HFFc6 (cell line): Measurements from ENCODE around the gene CHTOP. TPM values are rescaled to one million over a fixed set of nuclear protein-coding genes. Genes with fewer than 3 reads are reported as not detected.
A peak's percentile ranks its signal among the peaks of the same experiment; 100 is the strongest.
"Not testable (repeated sequence)": the region's sequence is repeated elsewhere in the genome, so short reads cannot be mapped to it uniquely, and the experiment has no call there.

Experiments used
- DNase-seq: peaks from one replicate; pipeline ENCODE4 v3.0.0-alpha.2; 2018
- H3K27ac Mint-ChIP-seq: 2 replicates; pipeline ENCODE4 v1.8.0; 2020; ENCODE audit warnings: mild to moderate bottlenecking, mixed read lengths
- H3K27me3 Mint-ChIP-seq: 2 replicates; pipeline ENCODE4 v1.8.0; 2021; ENCODE audit warnings: mild to moderate bottlenecking, moderate library complexity, mixed read lengths; ENCODE audit not compliant: insufficient read depth
- H3K36me3 Mint-ChIP-seq: 2 replicates; pipeline ENCODE4 v1.8.0; 2021; ENCODE audit warnings: low read depth, mixed read lengths
- H3K4me1 Mint-ChIP-seq: 2 replicates; pipeline ENCODE4 v1.8.0; 2020; ENCODE audit warnings: low read depth, mixed read lengths
- H3K4me3 Mint-ChIP-seq: 2 replicates; pipeline ENCODE4 v1.8.0; 2020; ENCODE audit warnings: mild to moderate bottlenecking, moderate library complexity, mixed read lengths
- H3K9me3 Mint-ChIP-seq: 2 replicates; pipeline ENCODE4 v1.8.0; 2020; ENCODE audit warnings: mild to moderate bottlenecking, mixed read lengths
- total RNA-seq, 6 experiments: library from RNA; stranded (reverse); fragmentation: NEBNext Ultra II Directional; extraction: Animal tissue kit (Norgen Biotek cat#: 25700); gene quantifications; 2 replicates in 1 of 6; 3 replicates in 5 of 6; pipeline ENCODE4 v1.2.3, GENCODE V29; 2021
- TF ChIP-seq, protein P1 (sequence below): fragments of 200-600 bp; sonication (generic); IDR thresholded peaks from 2 replicates; pipeline ENCODE4 v1.5.0; 2021; ENCODE audit warnings: antibody characterized with exemption, mild to moderate bottlenecking

CHTOP gene
- total RNA-seq, 6 experiments from 2014 or later, result 48.1 to 57.9 (median 53.9) TPM

- Mint-ChIP-seq H3K4me3 (no peak overlapping the region), H3K27ac (peak overlapping the region; percentile 36; the same call in 1 of the 2 replicates), H3K36me3 (peaks cover 49% of the 10 kb centered on the region), H3K27me3 (no peaks in the 10 kb centered on the region; the same call in 1 of the 2 replicates), H3K9me3 (no peaks in the 10 kb centered on the region), H3K4me1 (peaks cover 27% of the 10 kb centered on the region)
- TF ChIP-seq, protein P1, sequence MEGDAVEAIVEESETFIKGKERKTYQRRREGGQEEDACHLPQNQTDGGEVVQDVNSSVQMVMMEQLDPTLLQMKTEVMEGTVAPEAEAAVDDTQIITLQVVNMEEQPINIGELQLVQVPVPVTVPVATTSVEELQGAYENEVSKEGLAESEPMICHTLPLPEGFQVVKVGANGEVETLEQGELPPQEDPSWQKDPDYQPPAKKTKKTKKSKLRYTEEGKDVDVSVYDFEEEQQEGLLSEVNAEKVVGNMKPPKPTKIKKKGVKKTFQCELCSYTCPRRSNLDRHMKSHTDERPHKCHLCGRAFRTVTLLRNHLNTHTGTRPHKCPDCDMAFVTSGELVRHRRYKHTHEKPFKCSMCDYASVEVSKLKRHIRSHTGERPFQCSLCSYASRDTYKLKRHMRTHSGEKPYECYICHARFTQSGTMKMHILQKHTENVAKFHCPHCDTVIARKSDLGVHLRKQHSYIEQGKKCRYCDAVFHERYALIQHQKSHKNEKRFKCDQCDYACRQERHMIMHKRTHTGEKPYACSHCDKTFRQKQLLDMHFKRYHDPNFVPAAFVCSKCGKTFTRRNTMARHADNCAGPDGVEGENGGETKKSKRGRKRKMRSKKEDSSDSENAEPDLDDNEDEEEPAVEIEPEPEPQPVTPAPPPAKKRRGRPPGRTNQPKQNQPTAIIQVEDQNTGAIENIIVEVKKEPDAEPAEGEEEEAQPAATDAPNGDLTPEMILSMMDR, result no peak
- no peak for DNase-seq
Measured at GRCh38 chr1:153661111-153661708, 27.3 kb downstream of the CHTOP start.

DNA sequence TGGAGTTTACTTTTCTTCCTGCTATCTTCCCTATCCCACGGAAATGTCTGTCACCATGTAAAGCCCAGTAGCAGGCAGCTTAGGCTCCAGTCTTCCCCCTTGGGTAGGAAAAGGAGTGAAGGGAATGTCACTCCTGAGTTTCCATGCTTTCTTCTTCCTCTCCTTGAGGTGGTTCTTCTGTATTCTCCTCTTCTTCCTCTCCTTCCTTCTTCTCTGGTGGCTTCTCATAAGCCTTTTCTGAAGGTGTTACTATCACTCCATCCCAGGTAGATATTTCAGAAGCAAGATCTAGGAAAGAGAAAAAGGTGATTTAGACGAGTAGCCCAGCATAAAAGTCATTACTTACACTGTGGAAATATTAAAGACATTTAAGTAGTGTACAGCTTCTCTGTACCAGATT, 28.4 kb downstream of the CHTOP start:
- Mint-ChIP-seq H3K4me3 (no peak overlapping the region), H3K27ac (peak overlapping the region; percentile 32), H3K9me3 (no peaks in the 10 kb centered on the region), H3K27me3 (no peaks in the 10 kb centered on the region; the same call in 1 of the 2 replicates), H3K36me3 (peaks cover 49% of the 10 kb centered on the region), H3K4me1 (peaks cover 27% of the 10 kb centered on the region)
- DNase-seq, result no peak
- TF ChIP-seq, protein P1, result no peak

DNA sequence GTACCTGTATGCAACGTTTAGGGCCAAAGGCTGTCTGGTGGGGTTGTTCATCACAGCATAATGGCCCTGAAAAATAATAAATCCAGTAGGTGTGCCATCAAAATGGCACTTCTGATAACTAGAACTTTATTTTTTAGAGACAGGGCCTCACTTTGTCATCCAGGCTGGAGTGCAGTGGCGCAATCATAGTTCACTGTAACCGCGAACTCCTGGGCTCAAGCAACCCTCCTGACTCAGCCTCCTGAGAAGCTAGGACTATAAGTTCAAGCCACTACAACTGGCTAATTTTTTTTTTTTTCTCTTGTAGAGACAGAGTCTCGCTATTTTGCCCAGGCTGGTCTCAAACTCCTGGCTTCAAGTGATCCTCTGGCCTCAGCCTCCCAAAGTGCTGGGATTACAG, 29.3 kb downstream of the CHTOP start:
- H3K4me3 Mint-ChIP-seq, result no peak overlapping the region
- peak overlapping the region; percentile 75 for H3K27ac Mint-ChIP-seq
- peak; percentile 36 for DNase-seq
- peaks cover 32% of the 10 kb centered on the region for H3K4me1 Mint-ChIP-seq
- H3K9me3 Mint-ChIP-seq, result no peaks in the 10 kb centered on the region
- peaks cover 58% of the 10 kb centered on the region for H3K36me3 Mint-ChIP-seq
- H3K27me3 Mint-ChIP-seq, result no peaks in the 10 kb centered on the region; the same call in 1 of the 2 replicates
- TF ChIP-seq, protein P1, result no peak

GRCh38 chr1:153667439-153667838, 33.6 kb downstream of the CHTOP start:
- Mint-ChIP-seq H3K27ac (no peak overlapping the region), H3K9me3 (no peaks in the 10 kb centered on the region), H3K4me1 (peaks cover 44% of the 10 kb centered on the region), H3K27me3 (no peaks in the 10 kb centered on the region; the same call in 1 of the 2 replicates), H3K36me3 (peaks cover 36% of the 10 kb centered on the region), H3K4me3 (no peak overlapping the region)
- TF ChIP-seq, protein P1, result no peak
- DNase-seq, result no peak

DNA sequence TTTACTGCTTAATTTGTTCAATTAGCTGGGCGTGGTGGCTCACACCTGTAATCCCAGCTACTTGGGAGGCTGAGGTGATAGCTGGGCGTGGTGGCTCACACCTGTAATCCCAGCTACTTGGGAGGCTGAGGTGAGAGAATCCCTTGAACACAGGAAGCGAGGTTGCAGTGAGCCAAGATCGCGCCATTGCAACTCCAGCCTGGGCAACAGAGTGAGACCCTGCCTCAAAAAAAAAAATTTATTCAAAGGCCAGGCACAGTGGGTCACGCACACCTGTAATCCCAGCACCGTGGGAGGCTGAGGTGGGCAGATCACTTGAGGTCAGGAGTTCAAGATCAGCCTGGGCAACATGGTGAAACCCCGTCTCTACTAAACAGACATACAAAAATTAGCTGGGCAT, 34.8 kb downstream of the CHTOP start:
- H3K4me1 Mint-ChIP-seq, result peaks cover 40% of the 10 kb centered on the region
- DNase-seq, H3K4me3 Mint-ChIP-seq, H3K27me3 Mint-ChIP-seq, H3K9me3 Mint-ChIP-seq: not testable (repeated sequence)
- peak overlapping the region; percentile 33; the same call in 1 of the 2 replicates for H3K27ac Mint-ChIP-seq
- H3K36me3 Mint-ChIP-seq, result peaks cover 31% of the 10 kb centered on the region

- Mint-ChIP-seq H3K9me3 (no peaks in the 10 kb centered on the region), H3K27me3 (no peaks in the 10 kb centered on the region; the same call in 1 of the 2 replicates), H3K36me3 (peaks cover 23% of the 10 kb centered on the region), H3K4me1 (peaks cover 32% of the 10 kb centered on the region), H3K27ac (peak overlapping the region; percentile 43; the same call in 1 of the 2 replicates), H3K4me3 (no peak overlapping the region)
- TF ChIP-seq, protein P1, result no peak
- no peak for DNase-seq
Measured at GRCh38 chr1:153669606-153670005, 35.7 kb downstream of the CHTOP start.
